Neural cell (in vitro differentiated cells): ENCODE measurements around the gene KREMEN2.

Experiments
- EP300 ChIP-seq: fragments of 450-650 bp; conservative IDR thresholded peaks from 2 replicates; pipeline ENCODE4 v1.6.1; 2014; ENCODE audit warnings: antibody characterized with exemption, mild to moderate bottlenecking, moderate library complexity; ENCODE audit not compliant: poor library complexity, severe bottlenecking
- EZH2 ChIP-seq: fragments of 200-600, 300-800 bp; shearing (Covaris generic), sonication (generic); IDR thresholded peaks from 2 replicates; pipeline ENCODE4 v1.6.1; 2014; ENCODE audit warnings: antibody characterized with exemption, low read length, borderline replicate concordance, mild to moderate bottlenecking; ENCODE audit not compliant: insufficient read depth, poor library complexity, severe bottlenecking
- MXI1 ChIP-seq: fragments of 450-650 bp; conservative IDR thresholded peaks from 2 replicates; pipeline ENCODE4 v1.6.1; 2014; ENCODE audit warnings: antibody characterized with exemption, mild to moderate bottlenecking; ENCODE audit not compliant: poor library complexity, severe bottlenecking
- RAD21 ChIP-seq: fragments of 450-650 bp; conservative IDR thresholded peaks from 2 replicates; pipeline ENCODE4 v1.6.1; 2014; ENCODE audit warnings: antibody characterized with exemption, mild to moderate bottlenecking, moderate library complexity
- TAF1 ChIP-seq: IDR thresholded peaks from 2 replicates; pipeline ENCODE4 v1.6.1; 2012; ENCODE audit warnings: low read depth
- TF ChIP-seq, protein P1 (sequence below): fragments of 450-650 bp; IDR thresholded peaks from 2 replicates; pipeline ENCODE4 v1.5.1; 2014; ENCODE audit warnings: antibody characterized with exemption, mild to moderate bottlenecking, moderate library complexity; ENCODE audit not compliant: poor library complexity, severe bottlenecking

DNA sequence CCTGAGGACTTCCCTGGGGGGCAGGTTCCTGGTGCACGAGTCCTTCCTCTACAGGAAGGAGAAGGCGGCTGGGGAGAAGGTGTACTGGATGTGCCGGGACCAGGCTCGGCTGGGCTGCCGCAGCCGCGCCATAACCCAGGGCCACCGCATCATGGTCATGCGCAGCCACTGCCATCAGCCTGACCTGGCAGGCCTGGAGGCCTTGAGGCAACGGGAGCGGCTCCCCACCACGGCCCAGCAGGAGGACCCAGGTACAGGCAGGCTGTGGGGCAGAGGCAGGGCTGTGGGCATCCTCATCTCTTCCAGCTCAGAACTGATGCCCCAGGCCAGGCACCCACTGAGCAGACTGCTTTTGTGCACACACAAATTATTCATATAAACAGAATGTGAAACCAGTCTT, 25.9 kb upstream of the KREMEN2 start:
- no peak for TF ChIP-seq MXI1
- TF ChIP-seq, protein P1, sequence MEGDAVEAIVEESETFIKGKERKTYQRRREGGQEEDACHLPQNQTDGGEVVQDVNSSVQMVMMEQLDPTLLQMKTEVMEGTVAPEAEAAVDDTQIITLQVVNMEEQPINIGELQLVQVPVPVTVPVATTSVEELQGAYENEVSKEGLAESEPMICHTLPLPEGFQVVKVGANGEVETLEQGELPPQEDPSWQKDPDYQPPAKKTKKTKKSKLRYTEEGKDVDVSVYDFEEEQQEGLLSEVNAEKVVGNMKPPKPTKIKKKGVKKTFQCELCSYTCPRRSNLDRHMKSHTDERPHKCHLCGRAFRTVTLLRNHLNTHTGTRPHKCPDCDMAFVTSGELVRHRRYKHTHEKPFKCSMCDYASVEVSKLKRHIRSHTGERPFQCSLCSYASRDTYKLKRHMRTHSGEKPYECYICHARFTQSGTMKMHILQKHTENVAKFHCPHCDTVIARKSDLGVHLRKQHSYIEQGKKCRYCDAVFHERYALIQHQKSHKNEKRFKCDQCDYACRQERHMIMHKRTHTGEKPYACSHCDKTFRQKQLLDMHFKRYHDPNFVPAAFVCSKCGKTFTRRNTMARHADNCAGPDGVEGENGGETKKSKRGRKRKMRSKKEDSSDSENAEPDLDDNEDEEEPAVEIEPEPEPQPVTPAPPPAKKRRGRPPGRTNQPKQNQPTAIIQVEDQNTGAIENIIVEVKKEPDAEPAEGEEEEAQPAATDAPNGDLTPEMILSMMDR = no peak
- no peak for TF ChIP-seq TAF1
- no peak for TF ChIP-seq EZH2
- no peak for TF ChIP-seq RAD21
- no peak for TF ChIP-seq EP300
